ENCODE data around the gene SDHAF1. TPM values are rescaled to one million over a fixed set of nuclear protein-coding genes. Genes with fewer than 3 reads are reported as not detected.

SDHAF1 gene
- total RNA-seq, 1 experiment from 2014 or later = 21.0 TPM

DNA sequence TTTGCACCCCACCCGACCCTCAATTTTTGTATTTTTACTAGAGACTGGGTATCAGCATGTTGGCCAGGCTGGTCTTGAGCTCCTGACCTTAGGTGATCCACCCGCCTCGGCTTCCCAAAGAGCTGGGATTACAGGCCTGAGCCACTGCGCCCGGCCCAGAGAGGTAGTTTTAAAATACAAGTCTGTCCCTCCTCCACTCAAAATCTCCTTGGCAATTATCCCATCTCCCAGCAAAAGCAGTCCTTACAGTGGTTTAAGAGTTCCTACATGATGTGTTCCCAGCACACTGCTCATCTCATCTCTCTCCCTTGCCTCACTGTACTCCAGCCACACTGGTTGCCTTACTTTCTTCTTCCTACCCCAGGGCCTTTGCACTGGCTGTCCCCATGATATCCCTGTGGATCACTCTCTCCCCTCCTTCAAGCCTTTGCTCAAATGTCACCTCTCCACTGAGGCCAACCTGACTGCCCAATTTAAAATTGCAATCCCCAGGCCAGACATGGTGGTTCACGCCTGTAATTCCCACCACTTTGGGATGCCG lies 34.5 kb upstream of the SDHAF1 start (continued):
- no peak for TF ChIP-seq POLR2AphosphoS5 (IDR thresholded peaks at IDR 0.05; ENCODE audit: low read depth, low read length)
- TF ChIP-seq, protein P1, sequence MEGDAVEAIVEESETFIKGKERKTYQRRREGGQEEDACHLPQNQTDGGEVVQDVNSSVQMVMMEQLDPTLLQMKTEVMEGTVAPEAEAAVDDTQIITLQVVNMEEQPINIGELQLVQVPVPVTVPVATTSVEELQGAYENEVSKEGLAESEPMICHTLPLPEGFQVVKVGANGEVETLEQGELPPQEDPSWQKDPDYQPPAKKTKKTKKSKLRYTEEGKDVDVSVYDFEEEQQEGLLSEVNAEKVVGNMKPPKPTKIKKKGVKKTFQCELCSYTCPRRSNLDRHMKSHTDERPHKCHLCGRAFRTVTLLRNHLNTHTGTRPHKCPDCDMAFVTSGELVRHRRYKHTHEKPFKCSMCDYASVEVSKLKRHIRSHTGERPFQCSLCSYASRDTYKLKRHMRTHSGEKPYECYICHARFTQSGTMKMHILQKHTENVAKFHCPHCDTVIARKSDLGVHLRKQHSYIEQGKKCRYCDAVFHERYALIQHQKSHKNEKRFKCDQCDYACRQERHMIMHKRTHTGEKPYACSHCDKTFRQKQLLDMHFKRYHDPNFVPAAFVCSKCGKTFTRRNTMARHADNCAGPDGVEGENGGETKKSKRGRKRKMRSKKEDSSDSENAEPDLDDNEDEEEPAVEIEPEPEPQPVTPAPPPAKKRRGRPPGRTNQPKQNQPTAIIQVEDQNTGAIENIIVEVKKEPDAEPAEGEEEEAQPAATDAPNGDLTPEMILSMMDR (IDR thresholded peaks at IDR 0.05 in 2 of 3, conservative IDR thresholded peaks at IDR 0.05 in 1 of 3; ENCODE audit: borderline replicate concordance in 1 of 3, insufficient read depth in 1 of 3, low read depth in 2 of 3, low read length in 2 of 3) = no peak

DNA sequence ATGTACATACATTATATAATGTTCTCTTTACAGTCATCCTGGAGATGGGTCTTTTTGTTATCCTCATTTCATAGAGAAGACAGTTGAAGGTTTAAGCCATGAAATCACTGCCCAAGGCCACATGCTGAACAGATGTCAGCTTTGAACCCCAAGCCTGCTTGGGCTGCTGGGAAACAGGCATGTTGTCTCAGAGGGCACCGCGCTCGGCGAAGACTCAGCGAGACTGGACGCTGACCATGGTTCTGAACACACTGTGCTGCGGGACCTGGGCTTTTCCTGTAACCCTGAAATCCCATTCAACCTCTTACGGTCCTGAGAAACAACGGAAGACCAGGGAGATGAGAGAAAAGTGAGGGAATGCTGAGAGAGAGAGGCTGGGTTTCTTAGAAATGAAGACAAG lies 31.5 kb upstream of the SDHAF1 start:
- BruUV-seq (replicated peaks) = no TSS peak
- Histone ChIP-seq H3K27ac (ENCODE audit: low read depth, low read length) (no peak overlapping the region), H3K9ac (ENCODE audit: low read length) (no peak overlapping the region), H4K20me1 (ENCODE audit: insufficient read depth) (no peaks in the 10 kb centered on the region), H3K4me2 (ENCODE audit: low read length) (no peak overlapping the region), H3K9me3 (ENCODE audit: control insufficient read depth in 1 of 2, insufficient read depth in 1 of 2, low read depth in 1 of 2, low read length in 2 of 2) (no peaks in the 10 kb centered on the region), H3K4me1 (ENCODE audit: control insufficient read depth in 1 of 2, insufficient read depth in 2 of 2, low read length in 2 of 2) (peaks cover 9 to 11% of the 10 kb centered on the region in 2 experiments; a peak in 3 of 4 replicates), H2AFZ (ENCODE audit: low read depth, low read length, poor library complexity, severe bottlenecking) (no peak overlapping the region), H3K9me2 (ENCODE audit: insufficient read depth) (no peaks in the 10 kb centered on the region), H3K36me3 (ENCODE audit: control insufficient read depth in 1 of 2, insufficient read depth in 2 of 2, low read length in 2 of 2) (no peaks in the 10 kb centered on the region), H3K4me3 (replicated peaks in 1 of 2; ENCODE audit: low read depth in 1 of 2, low read length in 2 of 2) (no peak overlapping the region), H3K27me3 (ENCODE audit: insufficient read depth, low read length) (peaks cover 4% of the 10 kb centered on the region; the same call in 1 of the 2 replicates), H3K79me2 (ENCODE audit: insufficient read depth, low read length) (no peaks in the 10 kb centered on the region)
- POLR2A ChIA-PET = no interaction called here
- no peak for ATAC-seq
- TF ChIP-seq CBX3 (IDR thresholded peaks at IDR 0.05; ENCODE audit: low read depth) (no peak), CEBPB (IDR thresholded peaks at IDR 0.05; ENCODE audit: low read depth) (no peak), RAD21 (IDR thresholded peaks at IDR 0.05; ENCODE audit: low read depth) (no peak), ZFX (IDR thresholded peaks at IDR 0.05) (no peak), JUND (IDR thresholded peaks at IDR 0.05) (no peak)
- TF ChIP-seq, protein P2, sequence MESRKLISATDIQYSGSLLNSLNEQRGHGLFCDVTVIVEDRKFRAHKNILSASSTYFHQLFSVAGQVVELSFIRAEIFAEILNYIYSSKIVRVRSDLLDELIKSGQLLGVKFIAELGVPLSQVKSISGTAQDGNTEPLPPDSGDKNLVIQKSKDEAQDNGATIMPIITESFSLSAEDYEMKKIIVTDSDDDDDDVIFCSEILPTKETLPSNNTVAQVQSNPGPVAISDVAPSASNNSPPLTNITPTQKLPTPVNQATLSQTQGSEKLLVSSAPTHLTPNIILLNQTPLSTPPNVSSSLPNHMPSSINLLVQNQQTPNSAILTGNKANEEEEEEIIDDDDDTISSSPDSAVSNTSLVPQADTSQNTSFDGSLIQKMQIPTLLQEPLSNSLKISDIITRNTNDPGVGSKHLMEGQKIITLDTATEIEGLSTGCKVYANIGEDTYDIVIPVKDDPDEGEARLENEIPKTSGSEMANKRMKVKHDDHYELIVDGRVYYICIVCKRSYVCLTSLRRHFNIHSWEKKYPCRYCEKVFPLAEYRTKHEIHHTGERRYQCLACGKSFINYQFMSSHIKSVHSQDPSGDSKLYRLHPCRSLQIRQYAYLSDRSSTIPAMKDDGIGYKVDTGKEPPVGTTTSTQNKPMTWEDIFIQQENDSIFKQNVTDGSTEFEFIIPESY (IDR thresholded peaks at IDR 0.05; ENCODE audit: extremely low read depth, insufficient replicate concordance, low read length) = no peak
- TF ChIP-seq, protein P3, sequence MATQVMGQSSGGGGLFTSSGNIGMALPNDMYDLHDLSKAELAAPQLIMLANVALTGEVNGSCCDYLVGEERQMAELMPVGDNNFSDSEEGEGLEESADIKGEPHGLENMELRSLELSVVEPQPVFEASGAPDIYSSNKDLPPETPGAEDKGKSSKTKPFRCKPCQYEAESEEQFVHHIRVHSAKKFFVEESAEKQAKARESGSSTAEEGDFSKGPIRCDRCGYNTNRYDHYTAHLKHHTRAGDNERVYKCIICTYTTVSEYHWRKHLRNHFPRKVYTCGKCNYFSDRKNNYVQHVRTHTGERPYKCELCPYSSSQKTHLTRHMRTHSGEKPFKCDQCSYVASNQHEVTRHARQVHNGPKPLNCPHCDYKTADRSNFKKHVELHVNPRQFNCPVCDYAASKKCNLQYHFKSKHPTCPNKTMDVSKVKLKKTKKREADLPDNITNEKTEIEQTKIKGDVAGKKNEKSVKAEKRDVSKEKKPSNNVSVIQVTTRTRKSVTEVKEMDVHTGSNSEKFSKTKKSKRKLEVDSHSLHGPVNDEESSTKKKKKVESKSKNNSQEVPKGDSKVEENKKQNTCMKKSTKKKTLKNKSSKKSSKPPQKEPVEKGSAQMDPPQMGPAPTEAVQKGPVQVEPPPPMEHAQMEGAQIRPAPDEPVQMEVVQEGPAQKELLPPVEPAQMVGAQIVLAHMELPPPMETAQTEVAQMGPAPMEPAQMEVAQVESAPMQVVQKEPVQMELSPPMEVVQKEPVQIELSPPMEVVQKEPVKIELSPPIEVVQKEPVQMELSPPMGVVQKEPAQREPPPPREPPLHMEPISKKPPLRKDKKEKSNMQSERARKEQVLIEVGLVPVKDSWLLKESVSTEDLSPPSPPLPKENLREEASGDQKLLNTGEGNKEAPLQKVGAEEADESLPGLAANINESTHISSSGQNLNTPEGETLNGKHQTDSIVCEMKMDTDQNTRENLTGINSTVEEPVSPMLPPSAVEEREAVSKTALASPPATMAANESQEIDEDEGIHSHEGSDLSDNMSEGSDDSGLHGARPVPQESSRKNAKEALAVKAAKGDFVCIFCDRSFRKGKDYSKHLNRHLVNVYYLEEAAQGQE (IDR thresholded peaks at IDR 0.05; ENCODE audit: low read depth) = peak; percentile 92
- no peak for DNase-seq (ENCODE audit: low read depth, low spot score)
- CTCF ChIA-PET = no interaction called here
- RAD21 ChIA-PET (ENCODE audit: low non-redundant PET in 1 of 2, low total read pairs in 2 of 2, uncharacterized antibody in 2 of 2, unreplicated experiment in 2 of 2) = no interaction called here
- intact Hi-C loops (cut with micrococcal nuclease) = no loop called here
